ENCODE data around the gene PRLR.

PRLR gene

GRCh38 chr5:35001842-35002241, 228.4 kb downstream of the PRLR start:
- no peak for DNase-seq (ENCODE audit: low read depth)

Data from T follicular helper cell (primary cell).